ENCODE data around the gene PRSS36.
"Not testable (repeated sequence)": the region's sequence is repeated elsewhere in the genome, so short reads cannot be mapped to it uniquely, and the experiment has no call there.

PRSS36 gene

GRCh38 chr16:31118223-31119155, 31.4 kb downstream of the PRSS36 start:
- DNase-seq = no peak

DNA sequence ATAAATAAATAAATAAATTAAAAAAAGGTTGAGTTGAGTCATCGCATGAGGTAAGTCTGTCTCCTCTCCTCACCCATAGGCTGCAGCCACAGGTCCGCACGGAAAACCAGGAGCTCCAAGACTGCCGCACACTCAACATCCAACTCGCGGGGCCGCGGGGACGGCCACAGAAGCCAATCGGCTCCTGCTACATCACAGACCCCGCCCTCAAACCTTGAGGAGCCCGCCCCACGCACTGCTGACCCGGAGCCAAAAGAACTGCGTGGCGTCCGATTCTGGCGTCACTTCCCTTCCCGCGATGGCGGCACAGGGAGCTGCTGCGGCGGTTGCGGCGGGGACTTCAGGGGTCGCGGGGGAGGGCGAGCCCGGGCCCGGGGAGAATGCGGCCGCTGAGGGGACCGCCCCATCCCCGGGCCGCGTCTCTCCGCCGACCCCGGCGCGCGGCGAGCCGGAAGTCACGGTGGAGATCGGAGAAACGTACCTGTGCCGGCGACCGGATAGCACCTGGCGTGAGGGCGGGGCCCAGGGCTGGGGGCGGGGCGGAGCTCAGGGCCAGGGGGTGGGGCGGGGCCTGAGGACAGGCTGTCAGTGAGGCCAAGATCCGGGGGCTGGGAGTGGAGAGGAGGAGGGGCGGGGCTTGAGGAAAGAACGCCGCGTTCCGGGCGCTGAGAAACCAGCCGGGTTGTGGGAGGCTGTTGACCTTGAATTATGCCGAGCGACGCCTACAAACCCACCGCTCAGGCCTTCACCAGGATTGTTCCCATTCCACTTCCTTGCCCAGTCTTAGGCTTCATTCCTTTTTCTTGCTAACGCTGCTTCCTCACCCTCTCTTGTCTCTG, 32.3 kb downstream of the PRSS36 start, which contains the start of gene KAT8:
KAT8 (plus strand) TSS at position 281 of the 839 bp plus-strand sequence; CDS start at position 299, 18 bp downstream.
- peak; percentile 86 to 90 for DNase-seq

DNA sequence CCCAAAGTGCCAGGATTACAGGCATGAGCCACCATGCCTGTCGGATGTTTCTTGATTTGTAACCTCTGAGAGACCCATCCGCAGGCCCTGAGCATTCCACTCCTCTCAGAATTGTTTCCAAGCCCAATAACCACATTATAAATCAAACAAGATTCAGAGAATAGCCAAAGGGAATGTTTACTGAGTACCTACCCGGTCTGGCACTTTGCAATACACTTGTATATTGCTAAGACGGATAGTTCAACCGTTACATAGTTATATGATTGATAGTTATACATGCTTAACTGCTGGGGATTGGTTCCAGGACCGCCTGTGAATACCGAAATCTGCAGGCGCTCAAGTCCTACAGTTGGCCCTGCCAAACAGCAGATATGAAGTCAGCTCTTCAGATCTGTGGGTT, 35.4 kb downstream of the PRSS36 start:
- no peak for DNase-seq

DNA sequence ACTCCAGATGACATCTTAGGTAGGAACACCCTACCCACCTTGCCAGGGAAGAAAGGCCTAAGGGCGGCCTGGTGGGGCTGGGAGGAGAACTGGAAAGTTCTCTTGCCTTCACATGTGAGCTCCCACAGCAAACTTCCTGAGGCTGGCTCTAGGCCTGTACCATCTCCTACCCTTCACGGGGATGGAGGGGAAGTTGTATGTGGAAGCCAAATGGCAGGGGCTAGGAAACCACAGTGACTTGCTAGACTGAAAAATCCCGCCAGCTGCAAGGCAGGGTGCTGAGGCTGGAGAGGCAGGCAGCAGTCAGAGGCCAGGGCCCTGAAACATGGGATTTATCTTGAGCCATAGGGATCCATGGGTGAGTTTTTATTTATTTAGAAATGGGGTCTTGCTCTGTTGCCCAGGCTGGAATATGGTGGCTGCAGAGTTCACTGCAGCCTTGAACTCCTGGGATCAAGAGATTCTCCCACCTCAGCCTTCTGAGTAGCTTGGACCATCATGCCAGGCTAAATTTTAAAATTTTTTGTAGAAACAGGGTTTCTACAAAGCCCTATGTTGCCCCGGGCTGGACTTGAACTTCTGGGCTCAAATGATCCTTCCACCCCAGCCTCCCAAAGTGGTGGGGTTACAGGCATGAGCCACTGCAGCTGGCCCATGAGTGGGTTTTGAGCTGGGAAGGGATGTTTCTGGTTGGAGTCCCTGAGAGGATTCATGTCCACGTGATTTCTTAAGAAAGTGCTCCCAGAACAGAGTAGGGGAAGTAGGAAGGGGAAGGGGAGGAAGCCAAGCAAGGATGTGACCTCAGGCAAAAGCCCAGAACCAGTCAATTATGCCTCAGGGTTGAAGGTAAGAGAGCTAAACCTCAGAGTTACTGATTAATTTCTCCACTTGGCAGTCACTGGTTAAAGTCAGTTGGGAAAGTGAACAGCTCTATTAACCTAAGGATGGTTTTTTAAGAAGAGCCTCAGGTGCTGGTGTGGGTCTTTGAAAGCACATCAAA, 36.4 kb downstream of the PRSS36 start:
- DNase-seq = peak; percentile 34 to 39

- no peak for DNase-seq
Observed at GRCh38 chr16:31112711-31113110, 37.2 kb downstream of the PRSS36 start.

GRCh38 chr16:31111881-31112466, 37.9 kb downstream of the PRSS36 start:
- DNase-seq = no peak

- DNase-seq = no peak
Observed at GRCh38 chr16:31110106-31111034, 39.5 kb downstream of the PRSS36 start.

GRCh38 chr16:31109622-31110021, 40.2 kb downstream of the PRSS36 start:
- DNase-seq = no peak

DNA sequence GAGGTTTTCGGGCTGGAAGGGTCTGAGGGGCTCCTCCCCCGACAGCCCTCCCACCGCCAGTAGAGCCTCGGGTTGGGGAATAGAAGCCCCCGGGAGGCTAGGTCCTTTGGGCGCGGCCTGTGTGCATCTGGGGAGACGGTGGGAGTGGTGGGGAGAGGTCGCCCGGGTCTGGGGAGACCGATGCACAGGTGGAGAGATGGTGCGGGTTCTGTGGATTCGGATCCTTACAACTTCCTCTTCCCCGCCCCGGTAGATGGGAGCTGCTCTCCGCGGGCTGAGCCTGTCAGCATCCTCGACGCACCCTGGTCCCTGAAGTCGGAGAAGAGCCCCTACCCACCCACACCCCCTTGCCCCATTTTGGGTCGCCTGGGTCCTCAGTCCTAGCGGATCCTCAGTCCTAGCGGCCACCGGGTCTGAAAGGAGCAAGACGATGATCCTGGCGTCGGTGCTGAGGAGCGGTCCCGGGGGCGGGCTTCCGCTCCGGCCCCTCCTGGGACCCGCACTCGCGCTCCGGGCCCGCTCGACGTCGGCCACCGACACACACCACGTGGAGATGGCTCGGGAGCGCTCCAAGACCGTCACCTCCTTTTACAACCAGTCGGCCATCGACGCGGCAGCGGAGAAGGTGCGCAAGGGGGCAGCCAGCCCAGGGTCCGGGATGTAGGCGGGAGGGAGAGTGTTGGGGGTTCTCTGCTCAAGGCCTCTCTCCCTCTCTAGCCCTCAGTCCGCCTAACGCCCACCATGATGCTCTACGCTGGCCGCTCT, 40.9 kb downstream of the PRSS36 start:
- DNase-seq = no peak

DNA sequence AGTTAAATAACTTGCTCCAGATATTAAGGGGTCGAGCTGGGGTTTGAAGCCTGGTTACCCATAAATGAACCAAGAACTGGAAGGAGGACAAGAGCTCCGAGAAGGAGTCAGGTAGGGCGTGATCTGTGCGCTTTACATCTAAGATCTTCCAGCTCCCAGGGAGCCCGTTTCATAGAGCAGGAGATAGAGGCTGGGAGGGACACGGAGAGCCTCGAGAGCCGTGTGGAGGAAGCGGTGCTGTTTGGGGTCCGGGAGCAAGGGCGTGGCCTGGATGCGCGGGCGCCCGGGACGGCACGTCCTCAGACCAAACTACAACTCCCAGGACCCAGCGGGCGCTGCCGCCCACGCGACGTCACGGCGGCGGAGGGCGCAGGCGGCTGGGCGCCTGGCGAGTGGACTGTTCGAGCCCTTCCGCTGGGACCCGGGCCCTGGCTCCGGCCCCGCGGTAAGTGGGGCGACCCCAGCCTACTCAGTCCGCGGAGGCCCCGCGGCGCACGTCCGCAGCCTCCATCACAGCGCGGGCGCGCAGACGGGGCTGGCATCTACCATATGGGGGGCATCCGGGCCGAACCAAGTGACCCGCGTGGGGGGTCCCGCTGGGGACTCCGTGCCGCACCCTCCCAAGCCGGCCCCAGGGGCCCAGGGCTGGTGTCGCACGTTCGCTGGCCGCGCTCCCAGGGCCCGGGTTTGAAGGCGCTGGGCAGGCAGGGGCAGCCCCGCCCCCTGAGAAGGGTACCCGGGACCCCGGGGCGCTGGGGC, 41.7 kb downstream of the PRSS36 start, which contains the start of gene BCKDK:
BCKDK (plus strand) TSS at position 352 of the 759 bp plus-strand sequence. CDS start 838 bp downstream, outside the sequence.
- peak; percentile 45 to 57 for DNase-seq

GRCh38 chr16:31107465-31107867, 42.4 kb downstream of the PRSS36 start:
- DNase-seq = no peak

GRCh38 chr16:31106509-31107464, 43.1 kb downstream of the PRSS36 start:
- DNase-seq = no peak

DNA sequence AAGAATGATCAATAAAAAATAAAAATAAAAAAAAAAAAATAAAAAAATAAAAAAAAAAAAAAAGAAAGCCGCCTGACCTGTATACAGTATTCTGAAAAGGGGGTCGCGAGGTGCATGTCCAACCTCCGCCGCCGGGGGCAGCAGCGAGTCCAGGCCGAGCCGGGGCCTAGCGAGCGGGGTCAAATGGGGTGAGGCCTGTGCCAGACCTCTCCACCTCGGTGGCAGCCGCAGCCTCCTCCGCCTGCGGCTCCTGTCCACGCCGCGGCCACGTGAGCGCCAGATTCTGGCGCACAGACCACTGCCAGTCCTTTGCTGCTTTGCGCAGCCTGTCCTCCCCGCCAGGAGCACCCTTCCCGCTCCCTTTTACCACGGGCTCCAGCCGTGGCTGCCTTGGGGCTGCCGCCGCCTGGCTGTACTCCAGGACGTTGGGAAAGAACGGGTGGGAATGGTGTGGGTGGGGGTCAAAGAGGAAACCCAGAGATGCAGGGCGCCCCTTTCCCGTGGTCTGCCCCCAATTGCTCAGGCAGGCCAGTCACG, 44.1 kb downstream of the PRSS36 start:
- DNase-seq = peak; percentile 45 to 46

DNA sequence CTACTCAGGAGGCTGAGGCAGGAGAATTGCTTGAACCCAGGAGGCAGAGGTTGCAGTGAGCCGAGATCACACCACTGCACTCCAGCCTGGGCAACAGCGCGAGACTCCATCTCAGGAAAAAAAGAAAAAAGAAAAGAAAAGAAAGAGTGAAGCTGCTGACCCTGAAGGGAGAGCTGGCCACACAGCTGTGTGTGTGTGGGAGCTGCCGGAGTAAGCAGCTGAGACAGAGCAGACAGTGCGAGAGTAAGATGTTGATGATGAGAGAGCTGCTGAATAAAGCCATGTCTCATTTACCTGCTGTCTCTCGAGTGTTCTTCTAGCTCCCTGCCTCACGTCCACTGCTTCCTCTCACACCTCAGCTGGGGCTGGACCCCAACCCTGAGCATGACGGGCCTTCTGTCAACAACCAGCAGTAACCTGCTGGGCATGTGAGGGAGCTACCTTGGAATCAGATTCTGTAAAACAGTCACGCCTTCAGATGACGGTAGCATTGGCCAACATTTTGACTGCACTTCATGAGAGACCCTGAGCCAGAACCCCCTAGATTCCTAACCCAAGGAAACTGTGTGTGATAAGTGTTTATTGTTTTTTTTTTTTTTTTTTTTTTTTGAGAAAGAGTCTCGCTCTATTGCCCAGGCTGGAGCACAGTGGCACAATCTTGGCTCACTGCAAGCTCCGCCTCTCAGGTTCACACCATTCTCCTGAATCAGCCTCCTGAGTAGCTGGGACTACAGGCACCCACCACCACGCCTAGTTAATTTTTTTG, 48.8 kb downstream of the PRSS36 start:
- DNase-seq = not testable (repeated sequence)

- no peak for DNase-seq
Observed at GRCh38 chr16:31099860-31100638, 49.8 kb downstream of the PRSS36 start.
